ACHN (cell line): ENCODE data around the gene TRRAP.

ENCODE experiments used
- DNase-seq: peaks from one replicate; pipeline ENCODE4 v3.0.0-alpha.2; 2015
- in situ Hi-C: cut with HindIII; loops from 2 replicates; pipeline ENCODE4 v1.10.0; 2017; ENCODE audit warnings: low sequenced_read_pairs, low pct_ligation_motif_present, low pct_unique_long_range_greater_than_20kb

The TRRAP gene

GRCh38 chr7:98881561-98882315 is 3.4 kb downstream of the TRRAP start:
- DNase-seq, result no peak
- in situ Hi-C loops, result no loop called here

GRCh38 chr7:98884416-98884815 is 6.1 kb downstream of the TRRAP start:
- no peak for DNase-seq
- in situ Hi-C loops, result no loop called here

GRCh38 chr7:98887038-98887437 is 8.7 kb downstream of the TRRAP start:
- in situ Hi-C loops, result no loop called here
- DNase-seq, result no peak

GRCh38 chr7:98892609-98893008 is 14.3 kb downstream of the TRRAP start:
- no peak for DNase-seq
- in situ Hi-C loops, result no loop called here

GRCh38 chr7:98899816-98900215 is 21.5 kb downstream of the TRRAP start:
- no peak for DNase-seq
- in situ Hi-C loops, result no loop called here

- in situ Hi-C loops, result no loop called here
- no peak for DNase-seq
Measured at GRCh38 chr7:98900815-98901214, 22.5 kb downstream of the TRRAP start.

GRCh38 chr7:98902523-98902922 is 24.2 kb downstream of the TRRAP start:
- no peak for DNase-seq
- in situ Hi-C loops, result no loop called here

GRCh38 chr7:98903246-98903645 is 24.9 kb downstream of the TRRAP start:
- DNase-seq, result no peak
- in situ Hi-C loops, result no loop called here

GRCh38 chr7:98907570-98907969 is 29.2 kb downstream of the TRRAP start:
- DNase-seq, result no peak
- in situ Hi-C loops, result no loop called here

- in situ Hi-C loops, result no loop called here
- no peak for DNase-seq
Measured at GRCh38 chr7:98908585-98908984, 30.3 kb downstream of the TRRAP start.

GRCh38 chr7:98909487-98909886 is 31.2 kb downstream of the TRRAP start:
- no peak for DNase-seq
- in situ Hi-C loops, result no loop called here

GRCh38 chr7:98910427-98910826 is 32.1 kb downstream of the TRRAP start:
- in situ Hi-C loops, result no loop called here
- DNase-seq, result no peak

- in situ Hi-C loops, result no loop called here
- DNase-seq, result no peak
Measured at GRCh38 chr7:98911916-98912315, 33.6 kb downstream of the TRRAP start.

- DNase-seq, result no peak
- in situ Hi-C loops, result no loop called here
Measured at GRCh38 chr7:98913026-98913425, 34.7 kb downstream of the TRRAP start.

GRCh38 chr7:98913612-98914011 is 35.3 kb downstream of the TRRAP start:
- in situ Hi-C loops, result no loop called here
- DNase-seq, result no peak

GRCh38 chr7:98917331-98917730 is 39.0 kb downstream of the TRRAP start:
- no peak for DNase-seq
- in situ Hi-C loops, result no loop called here

- in situ Hi-C loops, result no loop called here
Measured at GRCh38 chr7:98921608-98922372, 43.5 kb downstream of the TRRAP start.

GRCh38 chr7:98922392-98923187 is 44.3 kb downstream of the TRRAP start:
- DNase-seq, result no peak
- in situ Hi-C loops, result no loop called here

More at GRCh38 chr7:98921608-98922372, 43.5 kb downstream of the TRRAP start:
- DNase-seq, result no peak

GRCh38 chr7:98923512-98923911 is 45.2 kb downstream of the TRRAP start:
- DNase-seq, result no peak
- in situ Hi-C loops, result no loop called here
